ENCODE measurements around the gene LONP2. TPM values are rescaled to one million over a fixed set of nuclear protein-coding genes. Genes with fewer than 3 reads are reported as not detected.

The LONP2 gene
- total and polyA plus RNA-seq, 10 of the 15 experiments (the other 5 are each of a cell fraction or from before 2014, with no cell fraction given) = 8.3 to 48.0 (median 34.8) TPM

DNA sequence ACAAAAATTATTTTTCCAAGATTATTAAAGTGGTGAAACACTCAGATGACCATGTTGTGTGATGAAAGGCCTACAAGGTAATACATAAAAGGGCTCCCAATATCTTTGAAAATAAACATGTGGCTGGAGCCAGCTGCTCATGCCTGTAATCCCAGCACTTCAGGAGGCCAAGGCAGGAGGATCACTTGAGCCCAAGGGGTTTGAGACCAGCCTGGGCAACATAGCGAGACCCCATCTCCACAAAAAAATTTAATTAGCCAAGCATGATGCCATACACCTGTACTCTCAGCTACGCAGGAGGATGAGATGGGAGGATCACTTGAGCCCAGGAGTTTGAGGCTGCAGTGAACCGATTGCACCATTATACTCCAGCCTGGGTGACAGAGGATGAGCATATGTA, 114.3 kb downstream of the LONP2 start:
- no peak for ATAC-seq
- DNase-seq (ENCODE audit: low read depth, low spot score) = no peak
- Histone ChIP-seq H2AFZ (ENCODE audit: control insufficient read depth, low read depth, low read length) (no peak overlapping the region), H3K4me3 (no peak overlapping the region), H3K9me3 (replicated peaks; ENCODE audit: control insufficient read depth, insufficient read depth, low read length) (no peaks in the 10 kb centered on the region; the same call in 2 of the 3 replicates), H3K27me3 (replicated peaks in 1 of 2; ENCODE audit: control insufficient read depth in 2 of 2, insufficient read depth in 2 of 2, low read length in 1 of 2) (no peaks in the 10 kb centered on the region), H3K9ac (ENCODE audit: control insufficient read depth, insufficient read depth, low read length) (no peak overlapping the region), H3K4me1 (ENCODE audit: control insufficient read depth, insufficient read depth, low read length) (peaks cover 10% of the 10 kb centered on the region), H3K4me2 (ENCODE audit: control insufficient read depth, insufficient read depth) (no peak overlapping the region), H3K79me2 (ENCODE audit: control insufficient read depth, insufficient read depth, low read length) (peaks cover 53% of the 10 kb centered on the region), H3K36me3 (ENCODE audit: control insufficient read depth in 2 of 2, insufficient read depth in 2 of 2, low read length in 1 of 2) (peaks cover 3 to 13% of the 10 kb centered on the region in 2 experiments), H3K27ac (ENCODE audit: control insufficient read depth, insufficient read depth) (no peak overlapping the region), H4K20me1 (ENCODE audit: control insufficient read depth, insufficient read depth) (no peaks in the 10 kb centered on the region)
- TF ChIP-seq TARDBP (IDR thresholded peaks at IDR 0.05; ENCODE audit: borderline replicate concordance) (no peak), MTA2 (IDR thresholded peaks at IDR 0.05; ENCODE audit: low read depth) (no peak), NFYB (IDR thresholded peaks at IDR 0.05; ENCODE audit: insufficient read depth, low read depth, low read length) (no peak), SMAD1 (IDR thresholded peaks at IDR 0.05; ENCODE audit: low read depth, partially characterized antibody) (no peak), BMI1 (IDR thresholded peaks at IDR 0.05; ENCODE audit: borderline replicate concordance) (no peak), RUNX3 (IDR thresholded peaks at IDR 0.05; ENCODE audit: low read length) (no peak), STAT1 (conservative IDR thresholded peaks at IDR 0.05) (no peak), ATF2 (IDR thresholded peaks at IDR 0.05; ENCODE audit: low read length) (no peak), TBL1XR1 (IDR thresholded peaks at IDR 0.05; ENCODE audit: low read depth, low read length) (no peak), HCFC1 (IDR thresholded peaks at IDR 0.05; ENCODE audit: low read length) (no peak), IRF5 (IDR thresholded peaks at IDR 0.05; ENCODE audit: borderline replicate concordance) (no peak)
- no TSS peak for BruUV-seq (replicated peaks)
- intact Hi-C loops (cut with micrococcal nuclease; ENCODE audit: unreplicated experiment) (no loop called here), in situ Hi-C loops (cut with MboI) (no loop called here)
- FAIRE-seq = no peak
- ChIA-PET RAD21 (ENCODE audit: unreplicated experiment) (interaction anchor here (6.4 kb wide), 1 partner anchor 265 kb away, joined by 77 read pairs; no protein-coding TSS in a partner anchor), CTCF (interaction anchor here (1.3 kb wide), 1 partner anchor 123 kb away, joined by 3 read pairs; no protein-coding TSS in a partner anchor), SMC1A (ENCODE audit: uncharacterized antibody, unreplicated experiment) (interaction anchor here (1.4 to 6.9 kb wide), 3 partner anchors 10 to 272 kb away, joined by 6 to 52 read pairs (median 7); no protein-coding TSS in a partner anchor), POLR2A (interaction anchor here (0.7 kb wide), 1 partner anchor 13 kb away, joined by 3 read pairs; no protein-coding TSS in a partner anchor)
- 93% methylated on average over 3 of the region's 3 CpGs for WGBS (ENCODE audit: insufficient coverage, insufficient replicate concordance, low lambda C conversion rate, missing lambda C conversion rate)
